Measurements from ENCODE around the gene NSD2. TPM values are rescaled to one million over a fixed set of nuclear protein-coding genes. Genes with fewer than 3 reads are reported as not detected.
A peak's percentile ranks its signal among the peaks of the same experiment; 100 is the strongest.

The NSD2 gene
- total RNA-seq, 4 donors from 2014 or later = 17.3 to 23.6 (median 19.4) TPM

GRCh38 chr4:1984406-1985191 lies 113.4 kb downstream of the NSD2 start:
- peak in 1 of 2 donors; percentile 83 for DNase-seq (ENCODE audit: low spot score in 2 of 2)

GRCh38 chr4:1985294-1985693 lies 114.1 kb downstream of the NSD2 start:
- peak in 1 of 2 donors; percentile 69 for DNase-seq (ENCODE audit: low spot score in 2 of 2)
- H3K4me3 ChIP-seq (ENCODE audit: low read depth, poor library complexity, severe bottlenecking) = no peak overlapping the region
- TF ChIP-seq CTCF (IDR thresholded peaks at IDR 0.05) = no peak
- no peak for TF ChIP-seq POLR2A (IDR thresholded peaks at IDR 0.05)
- WGBS, 2 donors = 89% methylated on average over 5 to 14 of the region's 14 CpGs
- intact Hi-C loops (cut with DNase I; ENCODE audit: low total_unique reads) = no loop called here

More at GRCh38 chr4:1984406-1985191, 113.4 kb downstream of the NSD2 start:
- intact Hi-C loops (cut with DNase I; ENCODE audit: low total_unique reads) = no loop called here
- TF ChIP-seq CTCF (IDR thresholded peaks at IDR 0.05) = no peak
- no peak for TF ChIP-seq POLR2A (IDR thresholded peaks at IDR 0.05)
- H3K4me3 ChIP-seq (ENCODE audit: low read depth, poor library complexity, severe bottlenecking) = no peak overlapping the region
- 67 to 77% methylated on average over 19 to 25 of the region's 27 CpGs for WGBS, 2 donors

- H3K4me3 ChIP-seq (ENCODE audit: low read depth, poor library complexity, severe bottlenecking) = no peak overlapping the region
- intact Hi-C loops (cut with DNase I; ENCODE audit: low total_unique reads) = no loop called here
- DNase-seq (ENCODE audit: low spot score in 2 of 2) = peak in 1 of 2 donors; percentile 79
- no peak for TF ChIP-seq CTCF (IDR thresholded peaks at IDR 0.05)
- no peak for TF ChIP-seq POLR2A (IDR thresholded peaks at IDR 0.05)
- WGBS, 2 donors = 86 to 94% methylated on average over 47 to 54 of the region's 54 CpGs
These were observed 114.8 kb downstream of the NSD2 start for GRCh38 chr4:1985780-1986577.

GRCh38 chr4:1986578-1987210 lies 115.5 kb downstream of the NSD2 start:
- WGBS, 2 donors = 91 to 98% methylated on average over 12 to 22 of the region's 22 CpGs
- TF ChIP-seq POLR2A (IDR thresholded peaks at IDR 0.05) (no peak), CTCF (IDR thresholded peaks at IDR 0.05) (no peak)
- intact Hi-C loops (cut with DNase I; ENCODE audit: low total_unique reads) = no loop called here
- H3K4me3 ChIP-seq (ENCODE audit: low read depth, poor library complexity, severe bottlenecking) = no peak overlapping the region
- DNase-seq (ENCODE audit: low spot score in 2 of 2) = peak in 1 of 2 donors; percentile 62

GRCh38 chr4:1987296-1987695 lies 116.1 kb downstream of the NSD2 start:
- H3K4me3 ChIP-seq (ENCODE audit: low read depth, poor library complexity, severe bottlenecking) = no peak overlapping the region
- peak in 1 of 2 donors; percentile 75 for DNase-seq (ENCODE audit: low spot score in 2 of 2)
- intact Hi-C loops (cut with DNase I; ENCODE audit: low total_unique reads) = no loop called here
- TF ChIP-seq POLR2A (IDR thresholded peaks at IDR 0.05) = no peak
- TF ChIP-seq CTCF (IDR thresholded peaks at IDR 0.05) = no peak
- WGBS, 2 donors = 88 to 91% methylated on average over 17 to 19 of the region's 19 CpGs
